ENCODE measurements around the gene DUS1L.

DUS1L gene

DNA sequence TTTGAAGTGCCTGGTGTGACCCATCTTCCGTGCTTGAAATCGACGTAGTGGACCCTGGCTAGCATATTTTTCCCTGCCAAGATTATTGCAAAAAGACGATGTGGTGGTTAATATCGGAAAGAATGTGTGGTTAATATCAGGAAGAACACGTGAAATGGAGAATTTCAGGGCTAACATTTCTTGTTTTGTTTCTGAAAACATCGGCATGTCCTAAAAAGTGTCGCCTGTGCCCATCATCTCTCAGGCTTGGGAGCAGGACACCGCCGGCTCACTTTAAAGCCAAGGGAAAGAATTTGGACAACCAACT lies 27.8 kb downstream of the DUS1L start:
- no peaks in the 10 kb centered on the region for H3K27me3 ChIP-seq (ENCODE audit: low read depth, low read length)
- H3K9me3 ChIP-seq (ENCODE audit: insufficient read depth, low read length), result no peaks in the 10 kb centered on the region
- H3K79me2 ChIP-seq (ENCODE audit: low read length), result peaks cover 7% of the 10 kb centered on the region
- H3K27ac ChIP-seq (ENCODE audit: low read length), result no peak overlapping the region
- peak overlapping the region; percentile 99 for H3K4me2 ChIP-seq (ENCODE audit: low read length)
- peaks cover 19% of the 10 kb centered on the region for H3K4me1 ChIP-seq (ENCODE audit: low read length)
- TF ChIP-seq EZH2phosphoT487 (IDR thresholded peaks at IDR 0.05; ENCODE audit: low read depth), result no peak
- TF ChIP-seq, protein P1, sequence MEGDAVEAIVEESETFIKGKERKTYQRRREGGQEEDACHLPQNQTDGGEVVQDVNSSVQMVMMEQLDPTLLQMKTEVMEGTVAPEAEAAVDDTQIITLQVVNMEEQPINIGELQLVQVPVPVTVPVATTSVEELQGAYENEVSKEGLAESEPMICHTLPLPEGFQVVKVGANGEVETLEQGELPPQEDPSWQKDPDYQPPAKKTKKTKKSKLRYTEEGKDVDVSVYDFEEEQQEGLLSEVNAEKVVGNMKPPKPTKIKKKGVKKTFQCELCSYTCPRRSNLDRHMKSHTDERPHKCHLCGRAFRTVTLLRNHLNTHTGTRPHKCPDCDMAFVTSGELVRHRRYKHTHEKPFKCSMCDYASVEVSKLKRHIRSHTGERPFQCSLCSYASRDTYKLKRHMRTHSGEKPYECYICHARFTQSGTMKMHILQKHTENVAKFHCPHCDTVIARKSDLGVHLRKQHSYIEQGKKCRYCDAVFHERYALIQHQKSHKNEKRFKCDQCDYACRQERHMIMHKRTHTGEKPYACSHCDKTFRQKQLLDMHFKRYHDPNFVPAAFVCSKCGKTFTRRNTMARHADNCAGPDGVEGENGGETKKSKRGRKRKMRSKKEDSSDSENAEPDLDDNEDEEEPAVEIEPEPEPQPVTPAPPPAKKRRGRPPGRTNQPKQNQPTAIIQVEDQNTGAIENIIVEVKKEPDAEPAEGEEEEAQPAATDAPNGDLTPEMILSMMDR (IDR thresholded peaks at IDR 0.05; ENCODE audit: low read depth, low read length), result no peak
- peak overlapping the region; percentile 93 for H2AFZ ChIP-seq (ENCODE audit: low read depth, low read length)
- peak overlapping the region; percentile 98 for H3K4me3 ChIP-seq (ENCODE audit: low read length)
- H3K9ac ChIP-seq (ENCODE audit: low read length), result peak overlapping the region; percentile 26; the same call in 1 of the 2 replicates
- peaks cover 5% of the 10 kb centered on the region; the same call in 1 of the 2 replicates for H4K20me1 ChIP-seq (ENCODE audit: insufficient read depth, low read length)
- peaks cover 7% of the 10 kb centered on the region for H3K36me3 ChIP-seq (replicated peaks; ENCODE audit: low read depth, low read length)

- Histone ChIP-seq H3K4me1 (ENCODE audit: low read length) (peaks cover 19% of the 10 kb centered on the region), H3K9me3 (ENCODE audit: insufficient read depth, low read length) (no peaks in the 10 kb centered on the region), H3K79me2 (ENCODE audit: low read length) (peaks cover 7% of the 10 kb centered on the region), H3K27ac (ENCODE audit: low read length) (peak within 1 kb of the TSS; percentile 86), H3K4me2 (ENCODE audit: low read length) (peak within 1 kb of the TSS; percentile 99), H4K20me1 (ENCODE audit: insufficient read depth, low read length) (peaks cover 5% of the 10 kb centered on the region; the same call in 1 of the 2 replicates), H3K9ac (ENCODE audit: low read length) (peak within 1 kb of the TSS; percentile 72), H3K36me3 (replicated peaks; ENCODE audit: low read depth, low read length) (peaks cover 7% of the 10 kb centered on the region), H3K27me3 (ENCODE audit: low read depth, low read length) (no peaks in the 10 kb centered on the region), H3K4me3 (ENCODE audit: low read length) (peak within 1 kb of the TSS; percentile 98), H2AFZ (ENCODE audit: low read depth, low read length) (peak within 1 kb of the TSS; percentile 93)
- no peak for TF ChIP-seq EZH2phosphoT487 (IDR thresholded peaks at IDR 0.05; ENCODE audit: low read depth)
- TF ChIP-seq, protein P1 (IDR thresholded peaks at IDR 0.05; ENCODE audit: low read depth, low read length), result peak; percentile 69
Observed at GRCh38 chr17:82037092-82037888, 28.3 kb downstream of the DUS1L start, which contains the start of gene DCXR. Gene DCXR (minus strand): TSS chr17:82037697. CDS start chr17:82037682, 15 bp downstream.

- Histone ChIP-seq H3K36me3 (replicated peaks; ENCODE audit: low read depth, low read length) (peaks cover 7% of the 10 kb centered on the region), H3K4me2 (ENCODE audit: low read length) (peak overlapping the region; percentile 99), H3K27me3 (ENCODE audit: low read depth, low read length) (no peaks in the 10 kb centered on the region), H3K27ac (ENCODE audit: low read length) (peak overlapping the region; percentile 86), H3K4me3 (ENCODE audit: low read length) (peak overlapping the region; percentile 98), H3K9ac (ENCODE audit: low read length) (peak overlapping the region; percentile 72), H2AFZ (ENCODE audit: low read depth, low read length) (peak overlapping the region; percentile 43; the same call in 1 of the 2 replicates), H3K9me3 (ENCODE audit: insufficient read depth, low read length) (no peaks in the 10 kb centered on the region), H3K79me2 (ENCODE audit: low read length) (peaks cover 7% of the 10 kb centered on the region), H3K4me1 (ENCODE audit: low read length) (peaks cover 19% of the 10 kb centered on the region), H4K20me1 (ENCODE audit: insufficient read depth, low read length) (peaks cover 5% of the 10 kb centered on the region; the same call in 1 of the 2 replicates)
- TF ChIP-seq EZH2phosphoT487 (IDR thresholded peaks at IDR 0.05; ENCODE audit: low read depth), result no peak
- TF ChIP-seq, protein P1 (IDR thresholded peaks at IDR 0.05; ENCODE audit: low read depth, low read length), result no peak
Observed at GRCh38 chr17:82036634-82037091, 28.9 kb downstream of the DUS1L start.

DNA sequence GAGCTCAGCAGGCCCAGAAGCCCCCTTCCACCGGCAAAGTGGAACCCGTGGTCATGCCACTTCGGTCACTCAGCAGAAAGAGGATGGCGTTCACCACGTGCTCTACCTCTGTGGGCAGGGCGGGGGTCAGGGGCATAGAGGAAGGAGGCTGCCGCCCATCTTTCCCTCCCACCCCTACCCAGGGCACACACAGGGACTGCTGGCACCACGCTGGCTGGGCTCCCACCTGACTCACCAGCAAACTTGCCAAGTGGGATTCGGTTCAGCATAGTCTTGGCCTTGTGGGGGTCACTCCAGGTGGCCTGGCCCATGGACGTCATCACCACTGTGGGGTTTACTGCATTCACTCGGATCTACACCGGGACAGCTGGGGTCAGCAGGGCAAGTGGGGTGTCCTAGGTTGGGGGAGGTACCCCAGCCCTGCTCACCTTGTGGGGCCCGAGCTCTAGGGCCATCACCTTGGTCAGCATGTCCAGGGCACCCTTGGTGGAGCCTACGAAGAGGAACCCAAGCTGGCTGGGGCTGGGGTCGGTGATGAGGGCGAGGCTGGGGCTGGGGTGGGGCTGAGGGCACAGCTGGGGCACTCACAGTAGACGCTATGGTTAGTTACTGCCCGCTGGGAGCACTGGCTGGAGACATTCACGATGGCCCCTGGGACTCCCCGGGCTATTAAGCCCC lies 29.5 kb downstream of the DUS1L start:
- Histone ChIP-seq H3K4me1 (ENCODE audit: low read length) (peaks cover 19% of the 10 kb centered on the region), H3K79me2 (ENCODE audit: low read length) (peaks cover 7% of the 10 kb centered on the region), H4K20me1 (ENCODE audit: insufficient read depth, low read length) (peaks cover 5% of the 10 kb centered on the region; the same call in 1 of the 2 replicates), H3K4me3 (ENCODE audit: low read length) (peak overlapping the region; percentile 98), H3K4me2 (ENCODE audit: low read length) (peak overlapping the region; percentile 99), H3K27ac (ENCODE audit: low read length) (no peak overlapping the region), H3K36me3 (replicated peaks; ENCODE audit: low read depth, low read length) (peaks cover 7% of the 10 kb centered on the region), H2AFZ (ENCODE audit: low read depth, low read length) (no peak overlapping the region), H3K27me3 (ENCODE audit: low read depth, low read length) (no peaks in the 10 kb centered on the region), H3K9me3 (ENCODE audit: insufficient read depth, low read length) (no peaks in the 10 kb centered on the region), H3K9ac (ENCODE audit: low read length) (peak overlapping the region; percentile 72; the same call in 1 of the 2 replicates)
- TF ChIP-seq EZH2phosphoT487 (IDR thresholded peaks at IDR 0.05; ENCODE audit: low read depth), result no peak
- TF ChIP-seq, protein P1 (IDR thresholded peaks at IDR 0.05; ENCODE audit: low read depth, low read length), result no peak
